ENCODE results near the gene MTUS2. TPM values are rescaled to one million over a fixed set of nuclear protein-coding genes. Genes with fewer than 3 reads are reported as not detected.
"Not testable (repeated sequence)": the region's sequence is repeated elsewhere in the genome, so short reads cannot be mapped to it uniquely, and the experiment has no call there.

MTUS2 gene
- total RNA-seq, 3 donors from 2014 or later = not detected

DNA sequence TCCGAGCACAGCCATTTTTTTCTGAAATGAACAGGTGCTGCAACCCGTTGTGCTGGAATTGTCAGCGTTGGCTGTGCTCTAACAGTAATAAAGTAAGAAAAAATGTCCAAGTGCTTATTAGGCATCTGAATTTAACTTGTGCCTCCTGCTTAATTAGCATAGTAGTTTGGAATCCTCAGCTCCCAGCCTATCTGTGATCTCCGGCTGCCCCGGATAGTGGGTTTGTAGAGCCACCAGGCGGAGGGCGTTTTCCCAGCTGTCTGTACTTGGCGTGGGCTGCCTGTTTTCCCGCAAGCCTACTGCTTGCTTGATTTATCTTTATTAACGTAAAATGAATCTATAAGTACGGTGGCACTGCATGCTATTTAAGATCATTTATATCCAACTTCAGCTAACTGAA lies 137.9 kb downstream of the MTUS2 start:
- Mint-ChIP-seq H3K4me1 (ENCODE audit: low read depth) (no peaks in the 10 kb centered on the region), H3K9me3 (peaks cover 3% of the 10 kb centered on the region), H3K27me3 (ENCODE audit: low read depth) (no peaks in the 10 kb centered on the region), H3K4me3 (no peak overlapping the region), H3K36me3 (ENCODE audit: insufficient read depth) (no peaks in the 10 kb centered on the region)
- ATAC-seq = no peak
- no peak for DNase-seq

- no peaks in the 10 kb centered on the region for H3K36me3 Mint-ChIP-seq (ENCODE audit: insufficient read depth)
- H3K9me3 Mint-ChIP-seq = peaks cover 3% of the 10 kb centered on the region
- H3K27me3 Mint-ChIP-seq (ENCODE audit: low read depth) = no peaks in the 10 kb centered on the region
- no peak overlapping the region for H3K4me3 Mint-ChIP-seq
- no peaks in the 10 kb centered on the region for H3K4me1 Mint-ChIP-seq (ENCODE audit: low read depth)
- ATAC-seq = no peak
- DNase-seq = no peak
Measured at GRCh38 chr13:28958441-28958840, 138.3 kb downstream of the MTUS2 start.

DNA sequence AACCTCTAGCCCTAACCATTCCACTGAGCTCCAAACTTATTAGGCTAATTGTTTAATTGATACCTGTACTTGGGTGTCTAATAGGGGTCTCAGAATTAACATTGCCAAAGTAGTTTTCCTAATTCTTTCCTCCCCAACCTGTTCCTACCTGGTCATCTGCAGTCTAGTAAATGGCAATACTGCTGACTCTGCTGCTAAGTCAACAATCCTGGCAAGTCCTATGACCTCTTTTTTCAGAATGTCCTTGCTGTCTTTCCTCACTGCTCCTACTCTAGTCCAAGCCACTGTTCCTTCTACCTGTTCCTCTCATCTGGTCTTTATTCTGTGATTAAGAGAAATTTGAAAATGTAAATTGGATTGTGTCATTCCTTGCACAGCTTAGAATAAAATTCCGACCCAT lies 143.9 kb downstream of the MTUS2 start:
- ATAC-seq = no peak
- Mint-ChIP-seq H3K9me3 (peaks cover 3% of the 10 kb centered on the region), H3K4me1 (ENCODE audit: low read depth) (no peaks in the 10 kb centered on the region), H3K36me3 (ENCODE audit: insufficient read depth) (no peaks in the 10 kb centered on the region), H3K27me3 (ENCODE audit: low read depth) (peaks cover 9% of the 10 kb centered on the region), H3K4me3 (no peak overlapping the region)
- DNase-seq = no peak

GRCh38 chr13:28964803-28965202 lies 144.7 kb downstream of the MTUS2 start:
- H3K27me3 Mint-ChIP-seq (ENCODE audit: low read depth) = peaks cover 9% of the 10 kb centered on the region
- H3K36me3 Mint-ChIP-seq (ENCODE audit: insufficient read depth) = no peaks in the 10 kb centered on the region
- DNase-seq (no peak), ATAC-seq (no peak)
- peaks cover 3% of the 10 kb centered on the region for H3K9me3 Mint-ChIP-seq
- H3K4me3 Mint-ChIP-seq = no peak overlapping the region
- H3K4me1 Mint-ChIP-seq (ENCODE audit: low read depth) = no peaks in the 10 kb centered on the region

DNA sequence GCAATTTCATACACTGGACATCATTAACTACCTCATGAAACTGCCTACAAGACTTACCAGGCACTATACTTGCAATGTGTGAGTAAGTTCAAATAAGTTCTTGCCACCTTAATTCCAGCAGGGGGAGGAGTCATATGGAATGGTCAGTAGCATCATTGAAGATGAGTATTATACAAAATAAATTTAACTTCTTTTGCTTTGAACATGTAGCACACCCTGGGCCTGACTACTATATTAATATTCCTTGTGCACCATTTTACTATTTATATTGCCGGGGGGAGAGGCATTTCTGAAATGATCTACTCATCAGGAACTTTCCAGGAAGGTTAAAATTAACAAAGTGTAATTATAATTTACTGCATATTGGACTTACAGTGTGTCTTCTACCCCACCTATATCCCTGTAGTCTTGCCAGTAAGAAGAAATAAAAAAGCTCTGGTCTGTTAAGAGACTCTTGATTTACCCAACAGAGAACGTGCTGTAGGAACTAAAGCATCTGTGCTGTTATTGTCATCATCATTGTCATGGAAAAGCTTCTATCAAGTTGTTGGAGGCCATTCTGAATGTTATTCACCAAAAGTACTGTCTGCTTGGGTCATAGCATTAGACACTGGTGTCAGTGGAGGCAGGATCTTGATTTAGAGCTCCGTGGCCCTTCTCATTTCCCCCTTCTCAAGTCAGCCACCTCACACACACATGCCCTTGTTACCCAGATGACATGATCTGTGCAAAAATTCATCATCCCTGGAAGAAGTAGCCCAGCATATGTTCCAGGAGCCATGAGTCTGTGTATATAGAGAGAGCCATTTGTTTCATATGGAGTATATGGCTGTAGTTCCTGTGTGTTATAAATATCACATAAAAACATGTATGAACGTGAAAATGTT lies 147.1 kb downstream of the MTUS2 start:
- Mint-ChIP-seq H3K36me3 (ENCODE audit: insufficient read depth) (no peaks in the 10 kb centered on the region), H3K27me3 (ENCODE audit: low read depth) (peaks cover 9% of the 10 kb centered on the region), H3K4me1 (ENCODE audit: low read depth) (no peaks in the 10 kb centered on the region), H3K4me3 (no peak overlapping the region), H3K9me3 (no peaks in the 10 kb centered on the region)
- no peak for DNase-seq
- no peak for ATAC-seq

GRCh38 chr13:28976195-28976594 lies 156.1 kb downstream of the MTUS2 start:
- no peaks in the 10 kb centered on the region for H3K9me3 Mint-ChIP-seq
- H3K36me3 Mint-ChIP-seq (ENCODE audit: insufficient read depth) = no peaks in the 10 kb centered on the region
- DNase-seq (no peak), ATAC-seq (no peak)
- peaks cover 4% of the 10 kb centered on the region for H3K27me3 Mint-ChIP-seq (ENCODE audit: low read depth)
- H3K4me3 Mint-ChIP-seq = no peak overlapping the region
- no peaks in the 10 kb centered on the region for H3K4me1 Mint-ChIP-seq (ENCODE audit: low read depth)

GRCh38 chr13:28976636-28977035 lies 156.5 kb downstream of the MTUS2 start:
- no peaks in the 10 kb centered on the region for H3K4me1 Mint-ChIP-seq (ENCODE audit: low read depth)
- no peaks in the 10 kb centered on the region for H3K9me3 Mint-ChIP-seq
- no peaks in the 10 kb centered on the region for H3K36me3 Mint-ChIP-seq (ENCODE audit: insufficient read depth)
- no peak overlapping the region for H3K4me3 Mint-ChIP-seq
- H3K27me3 Mint-ChIP-seq (ENCODE audit: low read depth) = peaks cover 4% of the 10 kb centered on the region
- ATAC-seq = no peak
- DNase-seq = no peak

- no peaks in the 10 kb centered on the region for H3K36me3 Mint-ChIP-seq (ENCODE audit: insufficient read depth)
- DNase-seq (no peak), ATAC-seq (no peak)
- H3K4me1 Mint-ChIP-seq (ENCODE audit: low read depth) = no peaks in the 10 kb centered on the region
- peaks cover 4% of the 10 kb centered on the region for H3K27me3 Mint-ChIP-seq (ENCODE audit: low read depth)
- no peak overlapping the region for H3K4me3 Mint-ChIP-seq
- no peaks in the 10 kb centered on the region for H3K9me3 Mint-ChIP-seq
Measured at GRCh38 chr13:28978574-28978973, 158.4 kb downstream of the MTUS2 start.

- H3K27me3 Mint-ChIP-seq (ENCODE audit: low read depth) = no peaks in the 10 kb centered on the region
- no peak overlapping the region for H3K4me3 Mint-ChIP-seq
- H3K36me3 Mint-ChIP-seq (ENCODE audit: insufficient read depth) = no peaks in the 10 kb centered on the region
- no peaks in the 10 kb centered on the region for H3K9me3 Mint-ChIP-seq
- ATAC-seq (no peak), DNase-seq (no peak)
- no peaks in the 10 kb centered on the region for H3K4me1 Mint-ChIP-seq (ENCODE audit: low read depth)
Measured at GRCh38 chr13:28981530-28981929, 161.4 kb downstream of the MTUS2 start.

DNA sequence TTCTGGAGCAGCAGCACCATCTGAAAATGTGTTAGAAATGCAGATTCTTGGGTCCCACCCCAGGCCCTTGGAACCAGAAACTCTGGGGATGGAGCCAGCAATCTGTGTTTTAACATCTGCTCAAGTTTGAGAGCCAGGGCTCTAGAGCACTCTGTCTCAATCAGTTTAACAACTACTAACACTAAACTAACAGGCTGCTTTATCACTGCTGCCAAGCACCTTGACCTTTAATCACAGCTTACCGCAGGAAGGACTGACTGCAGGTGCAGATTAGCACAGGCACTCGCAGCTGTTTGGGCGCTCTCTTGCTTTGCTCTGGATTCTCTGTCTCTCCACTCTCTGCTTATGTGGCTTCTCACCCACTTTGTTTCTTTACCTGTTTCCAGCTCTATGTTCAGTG lies 163.5 kb downstream of the MTUS2 start:
- DNase-seq (no peak), ATAC-seq (no peak)
- no peaks in the 10 kb centered on the region for H3K9me3 Mint-ChIP-seq
- H3K27me3 Mint-ChIP-seq (ENCODE audit: low read depth) = no peaks in the 10 kb centered on the region
- H3K36me3 Mint-ChIP-seq (ENCODE audit: insufficient read depth) = no peaks in the 10 kb centered on the region
- H3K4me1 Mint-ChIP-seq (ENCODE audit: low read depth) = no peaks in the 10 kb centered on the region
- H3K4me3 Mint-ChIP-seq = no peak overlapping the region

- ATAC-seq = no peak
- no peak overlapping the region for H3K4me3 Mint-ChIP-seq
- no peaks in the 10 kb centered on the region for H3K27me3 Mint-ChIP-seq (ENCODE audit: low read depth)
Measured at GRCh38 chr13:28984326-28984725, 164.2 kb downstream of the MTUS2 start.

DNA sequence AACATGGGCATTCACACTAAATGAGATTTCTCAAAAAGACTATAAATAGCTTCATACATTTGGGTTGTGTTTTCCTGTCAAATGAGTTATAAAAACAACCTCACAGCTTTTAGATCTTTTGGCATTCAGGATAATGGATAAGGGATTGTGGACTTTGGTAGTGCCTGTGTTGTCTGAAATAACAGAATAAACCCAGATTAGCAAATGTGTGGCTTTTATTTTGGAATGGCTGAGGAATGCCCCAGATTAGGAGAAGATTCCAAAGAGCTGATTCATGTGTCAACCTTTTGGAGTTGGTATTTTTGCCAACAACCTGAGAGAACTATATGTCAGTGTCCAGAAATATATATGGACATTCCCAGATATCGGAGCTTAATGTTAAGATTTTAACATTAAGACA lies 164.7 kb downstream of the MTUS2 start:
- ATAC-seq (no peak), DNase-seq (no peak)
- Mint-ChIP-seq H3K4me1 (ENCODE audit: low read depth) (no peaks in the 10 kb centered on the region), H3K9me3 (no peaks in the 10 kb centered on the region), H3K27me3 (ENCODE audit: low read depth) (no peaks in the 10 kb centered on the region), H3K36me3 (ENCODE audit: insufficient read depth) (no peaks in the 10 kb centered on the region), H3K4me3 (no peak overlapping the region)

More at GRCh38 chr13:28984326-28984725, 164.2 kb downstream of the MTUS2 start:
- Mint-ChIP-seq H3K4me1 (ENCODE audit: low read depth) (no peaks in the 10 kb centered on the region), H3K9me3 (no peaks in the 10 kb centered on the region), H3K36me3 (ENCODE audit: insufficient read depth) (no peaks in the 10 kb centered on the region)
- DNase-seq = no peak

DNA sequence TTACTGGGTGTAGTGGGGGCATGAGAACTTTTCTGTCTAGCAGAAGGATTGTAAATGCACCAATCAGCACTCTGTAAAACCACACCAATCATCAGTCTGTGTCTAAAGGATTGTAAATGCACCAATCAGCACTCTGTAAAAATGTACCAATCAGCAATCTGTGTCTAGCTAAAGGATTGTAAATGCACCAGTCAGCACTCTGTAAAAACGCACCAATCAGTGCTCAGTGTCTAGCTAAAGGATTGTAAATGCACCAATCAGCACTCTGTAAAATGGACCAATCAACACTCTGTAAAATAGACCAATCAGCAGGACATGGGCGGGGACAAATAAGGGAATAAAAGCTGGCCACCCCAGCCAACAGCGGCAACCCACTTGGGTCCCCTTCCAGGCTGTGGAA lies 170.2 kb downstream of the MTUS2 start:
- H3K4me3 Mint-ChIP-seq; ATAC-seq; DNase-seq; H3K27me3 Mint-ChIP-seq (ENCODE audit: low read depth); H3K9me3 Mint-ChIP-seq; H3K36me3 Mint-ChIP-seq (ENCODE audit: insufficient read depth); H3K4me1 Mint-ChIP-seq (ENCODE audit: low read depth): not testable (repeated sequence)

DNA sequence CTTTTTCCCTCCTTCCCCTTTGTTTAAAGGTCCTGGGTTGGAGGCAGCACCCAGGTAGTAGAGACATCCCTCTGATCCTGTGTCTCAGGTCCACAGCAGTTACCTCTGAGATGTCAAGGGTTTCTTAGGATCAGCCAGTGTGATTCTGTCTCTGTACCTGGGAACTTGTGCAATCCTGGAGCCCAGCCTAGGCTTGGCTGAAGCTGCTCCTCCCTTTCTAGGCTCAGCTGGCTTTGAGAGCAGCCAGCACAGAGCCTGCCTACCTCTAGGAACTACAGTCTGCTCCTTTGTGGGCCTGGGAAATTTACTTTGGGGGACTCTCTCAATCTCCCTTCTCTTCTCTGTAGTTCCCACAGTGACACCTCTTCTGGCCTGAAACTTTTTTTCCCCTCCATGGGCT lies 171.6 kb downstream of the MTUS2 start:
- Mint-ChIP-seq H3K9me3 (peaks cover 3% of the 10 kb centered on the region), H3K4me1 (ENCODE audit: low read depth) (no peaks in the 10 kb centered on the region), H3K27me3 (ENCODE audit: low read depth) (no peaks in the 10 kb centered on the region), H3K36me3 (ENCODE audit: insufficient read depth) (no peaks in the 10 kb centered on the region), H3K4me3 (no peak overlapping the region)
- ATAC-seq (no peak), DNase-seq (no peak)

GRCh38 chr13:29000826-29001225 lies 180.7 kb downstream of the MTUS2 start:
- Mint-ChIP-seq H3K4me1 (ENCODE audit: low read depth) (no peaks in the 10 kb centered on the region), H3K9me3 (peaks cover 15% of the 10 kb centered on the region), H3K27me3 (ENCODE audit: low read depth) (peaks cover 3% of the 10 kb centered on the region), H3K36me3 (ENCODE audit: insufficient read depth) (no peaks in the 10 kb centered on the region), H3K4me3 (no peak overlapping the region)
- DNase-seq (no peak), ATAC-seq (no peak)

Data from activated T-cell treated with anti-CD3 and anti-CD28 coated beads, Interleukin-2, amount 50 U/mL, for 4 hours (primary cell).